HPDE6-E6E7 (cell line): ENCODE measurements around the gene OR4X1.
"Not testable (repeated sequence)": the region's sequence is repeated elsewhere in the genome, so short reads cannot be mapped to it uniquely, and the experiment has no call there.

ENCODE experiments used
- DNase-seq: peaks from one replicate; pipeline ENCODE4 v3.0.0; 2011; ENCODE audit warnings: missing footprints; ENCODE audit errors: extremely low spot score

OR4X1 gene, protein sequence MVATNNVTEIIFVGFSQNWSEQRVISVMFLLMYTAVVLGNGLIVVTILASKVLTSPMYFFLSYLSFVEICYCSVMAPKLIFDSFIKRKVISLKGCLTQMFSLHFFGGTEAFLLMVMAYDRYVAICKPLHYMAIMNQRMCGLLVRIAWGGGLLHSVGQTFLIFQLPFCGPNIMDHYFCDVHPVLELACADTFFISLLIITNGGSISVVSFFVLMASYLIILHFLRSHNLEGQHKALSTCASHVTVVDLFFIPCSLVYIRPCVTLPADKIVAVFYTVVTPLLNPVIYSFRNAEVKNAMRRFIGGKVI

GRCh38 chr11:48263423-48263911 is at the start of gene OR4X1:
OR4X1 (plus strand) TSS chr11:48263861; CDS start chr11:48263861, 0 bp downstream.
- DNase-seq: no peak

- no peak for DNase-seq
Observed at GRCh38 chr11:48216510-48216909, 47.2 kb upstream of the OR4X1 start, which contains the start of gene OR4B1. OR4B1 (plus strand) TSS chr11:48216810; CDS start chr11:48216810, 0 bp downstream.

- DNase-seq: no peak
Observed at GRCh38 chr11:48228761-48229160, 34.9 kb upstream of the OR4X1 start.

- not testable (repeated sequence) for DNase-seq
Observed at GRCh38 chr11:48230057-48230456, 33.6 kb upstream of the OR4X1 start.

- DNase-seq: no peak
Observed at GRCh38 chr11:48237727-48238126, 25.9 kb upstream of the OR4X1 start.

- no peak for DNase-seq
Observed at GRCh38 chr11:48242501-48242900, 21.2 kb upstream of the OR4X1 start.

DNA sequence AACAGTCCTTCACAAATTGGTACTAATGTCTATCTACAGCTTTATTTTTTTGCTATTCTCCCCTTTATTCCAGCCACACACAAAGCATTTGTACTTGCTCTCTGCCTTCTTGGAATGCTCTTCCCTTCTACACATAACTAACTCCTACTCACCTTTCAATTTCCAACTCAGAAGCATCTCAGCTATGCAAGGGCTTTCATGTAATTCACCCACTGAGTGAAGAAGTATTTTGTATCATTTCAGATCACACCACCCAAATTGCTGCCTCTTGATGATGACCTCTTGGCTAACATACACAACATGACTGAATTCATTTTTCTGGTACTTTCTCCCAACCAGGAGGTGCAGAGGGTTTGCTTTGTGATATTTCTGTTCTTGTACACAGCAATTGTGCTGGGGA is 18.9 kb upstream of the OR4X1 start, which contains the start of gene OR4X2:
TSS of gene OR4X2 (plus strand) at position 301 of the 400 bp plus-strand sequence. CDS start at position 301, 0 bp downstream.
- DNase-seq: no peak

GRCh38 chr11:48248902-48249301 is 14.8 kb upstream of the OR4X1 start:
- DNase-seq: no peak

GRCh38 chr11:48261600-48261999 is 2.1 kb upstream of the OR4X1 start:
- DNase-seq: no peak

DNA sequence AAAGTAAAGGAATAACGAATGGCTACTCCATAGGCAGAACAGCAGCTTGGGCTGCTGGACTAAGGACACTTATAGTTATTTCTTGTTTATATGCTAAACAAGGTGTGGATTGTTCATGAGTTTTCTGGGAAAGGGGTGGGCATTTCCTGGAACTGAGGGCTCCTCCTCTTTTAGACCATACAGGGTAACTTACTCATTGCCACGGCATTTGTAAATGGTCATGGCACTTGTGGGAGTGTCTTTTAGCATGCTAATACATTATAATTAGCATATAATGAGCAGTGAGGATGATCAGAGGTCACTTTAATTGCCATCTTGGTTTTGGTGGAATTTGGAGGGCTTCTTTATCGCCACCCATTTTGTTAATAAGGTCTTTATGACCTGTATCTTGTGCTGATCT is 7.0 kb downstream of the OR4X1 start:
- DNase-seq: no peak

GRCh38 chr11:48272606-48273005 is 8.9 kb downstream of the OR4X1 start:
- no peak for DNase-seq

DNA sequence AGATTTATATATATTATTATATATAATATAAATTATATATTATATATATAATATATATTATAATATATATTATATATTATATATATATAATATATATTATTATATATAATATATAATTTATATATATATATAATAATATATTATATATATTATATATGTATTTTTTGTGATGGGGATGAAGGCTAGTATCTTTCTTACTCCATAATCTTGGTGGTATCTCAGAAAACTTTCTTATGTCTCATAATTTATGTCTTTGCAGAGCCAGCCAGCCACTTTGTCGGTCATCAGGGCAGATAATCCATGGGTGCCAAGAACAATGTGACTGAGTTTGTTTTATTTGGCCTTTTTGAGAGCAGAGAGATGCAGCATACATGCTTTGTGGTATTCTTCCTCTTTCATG is 42.3 kb downstream of the OR4X1 start, which contains the start of gene OR4S1:
TSS of gene OR4S1 (plus strand) at position 301 of the 400 bp plus-strand sequence. CDS start at position 301, 0 bp downstream.
- DNase-seq: no peak

GRCh38 chr11:48307760-48308386 is 44.2 kb downstream of the OR4X1 start:
- DNase-seq: peak; percentile 25

DNA sequence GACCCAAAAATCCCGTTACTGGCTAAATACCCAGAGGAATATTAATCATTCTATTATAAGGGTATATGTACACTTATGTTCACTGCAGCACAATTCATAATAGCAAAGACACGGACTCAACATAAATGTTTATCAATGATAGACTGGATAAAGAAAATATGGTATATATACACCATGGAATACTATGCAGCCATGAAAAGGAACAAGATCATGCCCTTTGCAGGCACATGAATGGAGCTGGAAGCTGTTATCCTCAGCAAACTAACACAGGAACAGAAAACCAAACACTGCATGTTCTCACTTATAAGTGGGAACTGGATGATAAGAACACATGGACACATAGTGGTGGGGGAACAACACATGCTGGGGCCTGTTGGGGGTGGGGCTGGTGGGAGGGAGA is 49.9 kb downstream of the OR4X1 start:
- DNase-seq: not testable (repeated sequence)
